Esophagus squamous epithelium (tissue), 4 donors: ENCODE data around the gene RIN2.

Source experiments
- POLR2A ChIP-seq, 4 donors: fragments of 450-650 bp; IDR thresholded peaks; one replicate each; pipeline ENCODE4 v1.6.1; 2017; ENCODE audit warnings: antibody characterized with exemption in 4 of 4, mild to moderate bottlenecking in 4 of 4, moderate library complexity in 3 of 4
- TF ChIP-seq, protein P1 (sequence below), 6 experiments: fragments of 450-650 bp in 4 of 6; fragments of 200-600 bp in 2 of 6; sonication (generic) in 2 of 6; IDR thresholded peaks; one replicate each; pipeline ENCODE4 v1.5.1; 2016 to 2019; ENCODE audit warnings: antibody characterized with exemption in 6 of 6, mild to moderate bottlenecking in 4 of 6, moderate library complexity in 4 of 6

DNA sequence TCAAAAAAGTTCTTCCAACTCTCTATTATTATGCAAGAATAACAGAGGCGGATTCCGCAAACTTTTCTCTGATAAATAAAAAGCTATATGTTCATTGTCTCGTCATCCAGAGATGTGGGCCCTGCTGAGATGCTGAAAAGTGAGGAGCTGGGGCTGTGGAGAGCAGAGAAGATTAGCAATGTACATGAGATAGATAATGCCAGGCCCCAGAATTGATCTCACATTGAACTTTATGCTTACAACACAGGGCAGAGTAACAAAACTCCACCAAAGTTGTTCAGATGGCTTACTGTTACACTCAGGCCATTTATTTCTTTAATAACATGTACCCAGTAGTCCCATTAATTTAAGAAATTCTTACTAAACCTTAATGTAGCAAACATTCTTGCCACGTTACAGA lies 32.7 kb upstream of the RIN2 start:
- TF ChIP-seq, protein P1, sequence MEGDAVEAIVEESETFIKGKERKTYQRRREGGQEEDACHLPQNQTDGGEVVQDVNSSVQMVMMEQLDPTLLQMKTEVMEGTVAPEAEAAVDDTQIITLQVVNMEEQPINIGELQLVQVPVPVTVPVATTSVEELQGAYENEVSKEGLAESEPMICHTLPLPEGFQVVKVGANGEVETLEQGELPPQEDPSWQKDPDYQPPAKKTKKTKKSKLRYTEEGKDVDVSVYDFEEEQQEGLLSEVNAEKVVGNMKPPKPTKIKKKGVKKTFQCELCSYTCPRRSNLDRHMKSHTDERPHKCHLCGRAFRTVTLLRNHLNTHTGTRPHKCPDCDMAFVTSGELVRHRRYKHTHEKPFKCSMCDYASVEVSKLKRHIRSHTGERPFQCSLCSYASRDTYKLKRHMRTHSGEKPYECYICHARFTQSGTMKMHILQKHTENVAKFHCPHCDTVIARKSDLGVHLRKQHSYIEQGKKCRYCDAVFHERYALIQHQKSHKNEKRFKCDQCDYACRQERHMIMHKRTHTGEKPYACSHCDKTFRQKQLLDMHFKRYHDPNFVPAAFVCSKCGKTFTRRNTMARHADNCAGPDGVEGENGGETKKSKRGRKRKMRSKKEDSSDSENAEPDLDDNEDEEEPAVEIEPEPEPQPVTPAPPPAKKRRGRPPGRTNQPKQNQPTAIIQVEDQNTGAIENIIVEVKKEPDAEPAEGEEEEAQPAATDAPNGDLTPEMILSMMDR (IDR thresholded peaks at IDR 0.05): no peak
- TF ChIP-seq POLR2A (IDR thresholded peaks at IDR 0.05): no peak
